CD14-positive monocyte (primary cell): ENCODE measurements around the gene ACSBG1. TPM values are rescaled to one million over a fixed set of nuclear protein-coding genes. Genes with fewer than 3 reads are reported as not detected.

ENCODE experiments used
- DNase-seq, 3 donors: peaks; one replicate each; pipeline ENCODE4 v3.0.0-alpha.2; 2011 to 2022
- H2AFZ ChIP-seq: 2 replicates; pipeline ENCODE4 v1.6.0; 2012; ENCODE audit warnings: mild to moderate bottlenecking, low read depth, low read length, inconsistent platforms; ENCODE audit not compliant: insufficient read depth, poor library complexity, severe bottlenecking
- H3K27ac ChIP-seq, 2 donors: 1 replicate in 1 of 2; 2 replicates in 1 of 2; pipeline ENCODE4 v1.5.1; 2012 to 2013; ENCODE audit warnings: low read length in 2 of 2, control low read depth in 1 of 2, inconsistent platforms in 1 of 2, low read depth in 1 of 2, mild to moderate bottlenecking in 1 of 2
- H3K27me3 ChIP-seq, 2 donors: one replicate each; pipeline versions ENCODE4 v1.6.0 to v1.6.1; 2011 to 2013; ENCODE audit warnings: low read length in 2 of 2; ENCODE audit not compliant: control insufficient read depth in 2 of 2, insufficient read depth in 2 of 2
- H3K36me3 ChIP-seq, 2 donors: replicated peaks in 1 of 2; 1 replicate in 1 of 2; 2 replicates in 1 of 2; pipeline versions ENCODE4 v1.5.1 to v1.6.1; 2012 to 2013; ENCODE audit warnings: low read length in 2 of 2, control low read depth in 1 of 2, inconsistent platforms in 1 of 2, mild to moderate bottlenecking in 1 of 2; ENCODE audit not compliant: insufficient read depth in 2 of 2, control insufficient read depth in 1 of 2
- H3K4me1 ChIP-seq, 2 donors: 1 replicate in 1 of 2; 2 replicates in 1 of 2; pipeline versions ENCODE4 v1.5.1 to v1.6.1; 2012 to 2013; ENCODE audit warnings: low read length in 2 of 2, control low read depth in 1 of 2, inconsistent platforms in 1 of 2, mild to moderate bottlenecking in 1 of 2, moderate library complexity in 1 of 2; ENCODE audit not compliant: insufficient read depth in 2 of 2, control insufficient read depth in 1 of 2
- H3K4me2 ChIP-seq: replicated peaks from 2 replicates; pipeline ENCODE3; 2012; ENCODE audit warnings: low read length, moderate library complexity, mild to moderate bottlenecking; ENCODE audit not compliant: poor library complexity, severe bottlenecking; ENCODE audit errors: extremely low read depth
- H3K4me3 ChIP-seq, 3 experiments: fragments of 200-600 bp in 1 of 3; sonication (generic) in 1 of 3; replicated peaks in 1 of 3; 1 replicate in 2 of 3; 2 replicates in 1 of 3; pipeline ENCODE4 v1.5.1; 2011 to 2013; ENCODE audit warnings: low read length in 3 of 3, mild to moderate bottlenecking in 3 of 3, control low read depth in 2 of 3, low read depth in 2 of 3, inconsistent platforms in 1 of 3, moderate library complexity in 1 of 3
- H3K79me2 ChIP-seq: 2 replicates; pipeline ENCODE4 v1.6.0; 2012; ENCODE audit warnings: mild to moderate bottlenecking, control low read depth, inconsistent platforms, low read length, moderate library complexity; ENCODE audit not compliant: insufficient read depth
- H3K9ac ChIP-seq: 2 replicates; pipeline ENCODE4 v1.6.0; 2017; ENCODE audit warnings: low read length, mild to moderate bottlenecking; ENCODE audit not compliant: insufficient read depth, poor library complexity, severe bottlenecking
- H3K9me3 ChIP-seq, 2 donors: replicated peaks in 1 of 2; 1 replicate in 1 of 2; 2 replicates in 1 of 2; pipeline versions ENCODE4 v1.5.1 to v1.6.1; 2012 to 2013; ENCODE audit warnings: low read length in 2 of 2, control low read depth in 1 of 2; ENCODE audit not compliant: control insufficient read depth in 1 of 2, insufficient read depth in 1 of 2
- H4K20me1 ChIP-seq: 2 replicates; pipeline ENCODE4 v1.6.0; 2012; ENCODE audit warnings: mild to moderate bottlenecking, low read length, control low read depth, moderate library complexity; ENCODE audit not compliant: insufficient read depth
- H3K27ac Mint-ChIP-seq, 7 donors: one replicate each; pipeline ENCODE4 v1.8.0; 2020; ENCODE audit warnings: mild to moderate bottlenecking in 7 of 7, mixed read lengths in 7 of 7, moderate library complexity in 6 of 7, inconsistent platforms in 2 of 7
- H3K27me3 Mint-ChIP-seq, 3 donors: one replicate each; pipeline ENCODE4 v1.8.0; 2021 to 2022; ENCODE audit warnings: low read depth in 3 of 3, mild to moderate bottlenecking in 3 of 3, mixed read lengths in 3 of 3, moderate library complexity in 3 of 3, inconsistent platforms in 1 of 3
- H3K36me3 Mint-ChIP-seq, 2 donors: one replicate each; pipeline ENCODE4 v1.8.0; 2020; ENCODE audit warnings: mixed read lengths in 2 of 2, inconsistent platforms in 1 of 2, mild to moderate bottlenecking in 1 of 2
- H3K4me1 Mint-ChIP-seq: one replicate; pipeline ENCODE4 v1.8.0; 2020; ENCODE audit warnings: mild to moderate bottlenecking, mixed read lengths
- H3K4me3 Mint-ChIP-seq, 2 donors: one replicate each; pipeline ENCODE4 v1.8.0; 2020; ENCODE audit warnings: mild to moderate bottlenecking in 2 of 2, mixed read lengths in 2 of 2, moderate library complexity in 1 of 2
- H3K9me3 Mint-ChIP-seq, 7 donors: one replicate each; pipeline ENCODE4 v1.8.0; 2020 to 2022; ENCODE audit warnings: mixed read lengths in 7 of 7, mild to moderate bottlenecking in 6 of 7, moderate library complexity in 6 of 7, inconsistent platforms in 2 of 7
- WGBS: methylation state at CpG from one replicate; pipeline ENCODE4 v1.1.5; 2013; ENCODE audit warnings: missing lambda C conversion rate; ENCODE audit not compliant: insufficient coverage; 5-methylcytosine and 5-hydroxymethylcytosine counted together
- intact Hi-C, 2 donors: fragments of 100-400 bp; cut with micrococcal nuclease; formaldehyde crosslinking; loops; one replicate each; pipeline versions ENCODE4 v1.15.0 to v1.15.1; 2023
- polyA plus RNA-seq, 3 donors: library from polyadenylated mRNA; depleted of rRNA in 1 of 3; unstranded in 2 of 3; stranded (reverse) in 1 of 3; fragments of 300-500 nt in 2 of 3; fragments of >200 nt in 1 of 3; fragmentation: Illumina TruSeq in 2 of 3; gene quantifications; 1 replicate in 2 of 3; 2 replicates in 1 of 3; pipeline ENCODE4 v1.2.3, GENCODE V29; 2012 to 2021
- TF ChIP-seq, protein P1 (sequence below): fragments of 200-600 bp; IDR thresholded peaks from one replicate; pipeline ENCODE4 v1.8.0; 2022; ENCODE audit warnings: antibody characterized with exemption, mild to moderate bottlenecking

Gene ACSBG1
- polyA plus RNA-seq, 3 donors, result 0.01 TPM; not detected in 2

DNA sequence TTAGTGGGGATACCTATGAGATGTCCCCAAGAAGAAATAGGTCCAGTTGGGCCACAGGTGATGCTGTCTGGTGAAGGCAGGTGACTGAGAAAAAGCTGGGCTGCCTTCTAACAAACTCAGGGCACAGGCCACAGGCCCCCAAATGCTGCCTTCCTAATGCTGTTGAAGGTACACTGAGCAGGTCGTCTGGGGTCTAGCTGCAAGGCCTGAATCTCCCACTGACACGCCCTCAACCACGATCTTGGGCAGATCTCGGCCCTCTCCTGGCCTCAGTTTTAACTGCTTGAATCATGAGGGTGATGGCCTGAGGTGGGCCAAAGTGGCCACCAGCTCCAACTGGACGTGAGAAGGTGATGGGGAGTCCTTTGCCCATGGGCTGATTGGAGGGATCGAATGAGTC, 2.1 kb upstream of the ACSBG1 start:
- H2AFZ ChIP-seq, result no peak overlapping the region
- no peak overlapping the region for H3K27ac ChIP-seq
- H3K9me3 Mint-ChIP-seq, result no peaks in the 10 kb centered on the region
- H3K27ac Mint-ChIP-seq, result no peak overlapping the region
- no peak overlapping the region for H3K4me3 Mint-ChIP-seq
- no peak overlapping the region for H3K9ac ChIP-seq
- intact Hi-C loops, result no loop called here
- peaks cover 5% of the 10 kb centered on the region in 2 donors for H3K4me1 ChIP-seq
- no peak overlapping the region for H3K4me2 ChIP-seq
- no peaks in the 10 kb centered on the region for H3K36me3 Mint-ChIP-seq
- peaks cover 5 to 8% (median 7%) of the 10 kb centered on the region in 3 donors for H3K27me3 Mint-ChIP-seq
- peaks cover 2% of the 10 kb centered on the region for H3K4me1 Mint-ChIP-seq
- no peaks in the 10 kb centered on the region for H3K9me3 ChIP-seq
- H3K4me3 ChIP-seq, result no peak overlapping the region
- H3K27me3 ChIP-seq, result no peaks in the 10 kb centered on the region
- no peaks in the 10 kb centered on the region for H3K36me3 ChIP-seq
- TF ChIP-seq, protein P1, sequence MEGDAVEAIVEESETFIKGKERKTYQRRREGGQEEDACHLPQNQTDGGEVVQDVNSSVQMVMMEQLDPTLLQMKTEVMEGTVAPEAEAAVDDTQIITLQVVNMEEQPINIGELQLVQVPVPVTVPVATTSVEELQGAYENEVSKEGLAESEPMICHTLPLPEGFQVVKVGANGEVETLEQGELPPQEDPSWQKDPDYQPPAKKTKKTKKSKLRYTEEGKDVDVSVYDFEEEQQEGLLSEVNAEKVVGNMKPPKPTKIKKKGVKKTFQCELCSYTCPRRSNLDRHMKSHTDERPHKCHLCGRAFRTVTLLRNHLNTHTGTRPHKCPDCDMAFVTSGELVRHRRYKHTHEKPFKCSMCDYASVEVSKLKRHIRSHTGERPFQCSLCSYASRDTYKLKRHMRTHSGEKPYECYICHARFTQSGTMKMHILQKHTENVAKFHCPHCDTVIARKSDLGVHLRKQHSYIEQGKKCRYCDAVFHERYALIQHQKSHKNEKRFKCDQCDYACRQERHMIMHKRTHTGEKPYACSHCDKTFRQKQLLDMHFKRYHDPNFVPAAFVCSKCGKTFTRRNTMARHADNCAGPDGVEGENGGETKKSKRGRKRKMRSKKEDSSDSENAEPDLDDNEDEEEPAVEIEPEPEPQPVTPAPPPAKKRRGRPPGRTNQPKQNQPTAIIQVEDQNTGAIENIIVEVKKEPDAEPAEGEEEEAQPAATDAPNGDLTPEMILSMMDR, result no peak
- no peaks in the 10 kb centered on the region for H3K79me2 ChIP-seq
- WGBS, result 91% methylated on average over 5 of the region's 6 CpGs
- H4K20me1 ChIP-seq, result no peaks in the 10 kb centered on the region
- DNase-seq, result no peak

DNA sequence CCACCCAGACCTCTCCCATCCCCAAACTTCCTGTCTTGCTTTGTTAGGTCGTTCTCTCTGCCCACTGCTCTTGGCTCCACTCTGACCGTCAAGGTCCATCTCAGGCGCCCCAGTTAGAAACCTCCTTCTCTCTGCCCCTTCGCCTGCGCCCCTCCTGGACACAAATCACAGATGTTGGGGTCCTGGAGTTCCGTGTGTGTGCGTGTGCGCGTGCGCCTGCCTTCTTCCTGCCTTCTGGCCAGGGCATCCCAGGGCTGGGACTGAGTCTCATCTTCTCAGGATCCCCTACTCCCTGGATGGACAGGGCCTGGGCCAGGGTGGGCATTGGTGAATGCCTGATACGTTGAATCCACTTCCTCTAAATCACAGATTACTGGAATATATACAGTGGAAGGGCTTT, 869 bp downstream of the ACSBG1 start:
- no peak for DNase-seq
- H3K79me2 ChIP-seq, result no peaks in the 10 kb centered on the region
- H3K27ac ChIP-seq, result no peak overlapping the region
- no peaks in the 10 kb centered on the region for H3K36me3 ChIP-seq
- Mint-ChIP-seq H3K4me3 (no peak overlapping the region), H3K36me3 (no peaks in the 10 kb centered on the region), H3K27ac (no peak overlapping the region), H3K4me1 (no peaks in the 10 kb centered on the region), H3K9me3 (no peaks in the 10 kb centered on the region), H3K27me3 (peaks cover 3 to 10% (median 10%) of the 10 kb centered on the region in 3 donors)
- no peaks in the 10 kb centered on the region for H4K20me1 ChIP-seq
- no peak overlapping the region for H3K4me2 ChIP-seq
- no peak overlapping the region for H3K4me3 ChIP-seq
- H2AFZ ChIP-seq, result no peak overlapping the region
- TF ChIP-seq, protein P1, result no peak
- 84% methylated on average over 5 of the region's 11 CpGs for WGBS
- H3K9me3 ChIP-seq, result no peaks in the 10 kb centered on the region
- intact Hi-C loops, result no loop called here
- H3K27me3 ChIP-seq, result no peaks in the 10 kb centered on the region
- H3K4me1 ChIP-seq, result no peaks in the 10 kb centered on the region
- H3K9ac ChIP-seq, result no peak overlapping the region
